HAP-1 (cell line): ENCODE measurements around the gene ACSM6.

Experiments used
- DNase-seq, 2 experiments: peaks; one replicate each; pipeline ENCODE4 v3.0.0-alpha.2; 2016 to 2020; ENCODE audit warnings: low spot score in 2 of 2
- H3K27me3 ChIP-seq: fragments of 250-450 bp; sonication (Bioruptor Pico); 2 replicates; pipeline ENCODE4 v1.5.1; 2020; ENCODE audit warnings: low read depth, mild to moderate bottlenecking, moderate library complexity
- H3K36me3 ChIP-seq: fragments of 250-450 bp; sonication (Bioruptor Pico); replicated peaks from 2 replicates; pipeline ENCODE4 v1.5.1; 2020; ENCODE audit warnings: mild to moderate bottlenecking
- H3K4me1 ChIP-seq: fragments of 250-450 bp; sonication (Bioruptor Pico); 2 replicates; pipeline ENCODE4 v1.5.1; 2020; ENCODE audit warnings: mild to moderate bottlenecking
- H3K4me3 ChIP-seq: fragments of 250-450 bp; sonication (Bioruptor Pico); 2 replicates; pipeline ENCODE4 v1.5.1; 2020; ENCODE audit warnings: mild to moderate bottlenecking, moderate library complexity
- H3K9me3 ChIP-seq: fragments of 250-450 bp; sonication (Bioruptor Pico); 2 replicates; pipeline ENCODE4 v1.5.1; 2020; ENCODE audit warnings: mild to moderate bottlenecking, moderate library complexity
- in situ Hi-C: fragments of 300-500 bp; cut with MboI; formaldehyde crosslinking; loops from 3 replicates; pipeline ENCODE4 v1.14.3; 2020; ENCODE audit warnings: low sequenced_read_pairs, inconsistent platforms, mixed read lengths

The ACSM6 gene

GRCh38 chr10:95277201-95277570 is 83.1 kb downstream of the ACSM6 start:
- no peaks in the 10 kb centered on the region for H3K36me3 ChIP-seq
- in situ Hi-C loops: no loop called here
- no peak overlapping the region for H3K4me3 ChIP-seq
- H3K27me3 ChIP-seq: no peaks in the 10 kb centered on the region
- DNase-seq: no peak
- no peaks in the 10 kb centered on the region for H3K9me3 ChIP-seq
- H3K4me1 ChIP-seq: no peaks in the 10 kb centered on the region

DNA sequence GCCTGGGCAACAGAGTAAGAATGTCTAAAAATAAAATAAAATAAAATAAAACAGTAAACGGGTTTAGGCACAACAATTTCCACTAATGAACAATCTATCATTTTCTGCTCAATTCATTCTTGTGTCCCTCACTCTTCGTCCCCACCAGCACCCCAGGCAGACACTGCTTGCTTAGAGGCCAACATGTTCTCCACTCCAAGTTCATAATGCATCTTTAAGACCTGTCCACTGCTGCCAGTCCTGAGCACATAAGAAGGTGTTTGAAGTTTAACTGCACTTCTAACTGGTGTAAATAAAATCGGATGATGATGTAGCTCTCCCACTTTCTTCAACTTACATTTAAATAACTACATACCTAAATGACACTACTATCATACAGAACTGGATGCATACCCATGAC is 83.6 kb downstream of the ACSM6 start:
- no peaks in the 10 kb centered on the region for H3K36me3 ChIP-seq
- no peak overlapping the region for H3K4me3 ChIP-seq
- in situ Hi-C loops: no loop called here
- H3K4me1 ChIP-seq: no peaks in the 10 kb centered on the region
- no peaks in the 10 kb centered on the region for H3K27me3 ChIP-seq
- DNase-seq: no peak
- no peaks in the 10 kb centered on the region for H3K9me3 ChIP-seq
